ENCODE data around the gene CELF2. TPM values are rescaled to one million over a fixed set of nuclear protein-coding genes. Genes with fewer than 3 reads are reported as not detected.

CELF2 gene
- total RNA-seq, 1 donor from 2014 or later: 67.5 TPM

- no peak for DNase-seq (ENCODE audit: low spot score)
- intact Hi-C loops (cut with DNase I): no loop called here
Observed at GRCh38 chr10:11201911-11202310, 184.2 kb downstream of the CELF2 start.

DNA sequence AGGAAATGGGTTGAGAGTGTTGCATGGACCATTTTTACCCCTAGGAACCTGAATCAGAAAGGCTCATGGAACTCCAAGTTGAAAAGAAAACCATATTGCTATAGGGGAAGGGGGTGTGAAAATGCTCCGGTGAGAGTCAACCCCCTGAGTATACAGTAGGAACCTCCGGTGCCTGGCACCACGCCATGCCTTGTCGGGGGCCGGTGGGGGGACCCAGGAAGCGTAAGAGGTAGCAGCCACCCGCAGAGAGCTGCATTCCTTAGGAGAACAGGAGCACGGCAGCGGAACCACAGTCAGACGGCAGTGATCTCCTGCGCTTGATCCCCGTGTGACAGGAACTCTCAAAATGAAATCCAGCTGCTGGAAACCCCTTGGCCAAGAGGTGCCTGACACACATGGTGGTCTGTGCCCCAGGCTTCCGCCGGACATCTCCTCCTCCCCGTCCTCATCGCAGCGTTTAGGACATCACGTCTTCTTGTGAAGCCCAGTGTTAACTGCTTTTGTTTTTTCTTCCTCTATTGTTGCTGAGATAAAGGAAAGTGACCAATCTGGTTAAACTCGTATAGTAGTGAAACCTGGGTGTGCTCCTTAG, 186.8 kb downstream of the CELF2 start:
- no peak for DNase-seq (ENCODE audit: low spot score)

DNA sequence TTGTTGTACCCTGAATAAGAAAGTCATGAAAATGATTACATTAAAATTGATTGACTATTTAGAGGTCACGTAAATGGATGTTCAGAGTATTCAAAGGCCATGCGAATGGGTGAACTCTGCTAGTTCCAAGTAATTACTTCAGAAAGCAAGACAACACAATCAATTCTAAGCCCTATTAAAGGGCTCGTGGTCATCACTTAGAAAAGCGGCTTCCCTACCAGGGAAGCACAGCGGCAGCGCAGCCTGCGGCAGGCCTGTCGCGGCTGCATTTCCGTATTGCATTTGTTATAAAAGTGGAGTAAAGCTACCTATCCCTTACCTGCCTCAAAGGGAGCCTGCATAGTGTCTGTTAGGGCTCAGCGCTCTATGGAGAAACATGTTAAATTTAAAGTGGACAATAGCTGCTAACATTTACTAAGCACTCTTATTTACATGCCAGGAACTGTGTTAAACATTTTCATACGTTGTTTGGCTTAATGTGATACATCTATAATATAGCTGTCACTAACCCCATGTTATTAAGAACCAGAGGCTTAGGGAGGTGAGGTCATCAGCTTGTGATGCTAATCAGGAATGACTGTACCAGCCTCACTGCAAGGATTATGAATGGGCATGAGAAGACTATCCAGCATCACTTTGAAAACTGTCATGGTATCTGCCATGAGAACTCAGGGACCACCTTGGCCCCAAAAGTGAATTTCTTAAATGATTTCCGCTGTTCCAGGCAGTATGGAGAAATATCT, 187.5 kb downstream of the CELF2 start:
- intact Hi-C loops (cut with DNase I): no loop called here
- DNase-seq (ENCODE audit: low spot score): no peak

More for the DNA sequence above, 186.8 kb downstream of the CELF2 start:
- intact Hi-C loops (cut with DNase I): no loop called here

- DNase-seq (ENCODE audit: low spot score): no peak
- intact Hi-C loops (cut with DNase I): no loop called here
Observed at GRCh38 chr10:11206676-11207559, 189.2 kb downstream of the CELF2 start.

GRCh38 chr10:11207560-11207844, 189.8 kb downstream of the CELF2 start:
- DNase-seq (ENCODE audit: low spot score): no peak
- intact Hi-C loops (cut with DNase I): no loop called here

GRCh38 chr10:11208243-11208642, 190.6 kb downstream of the CELF2 start:
- intact Hi-C loops (cut with DNase I): no loop called here

DNA sequence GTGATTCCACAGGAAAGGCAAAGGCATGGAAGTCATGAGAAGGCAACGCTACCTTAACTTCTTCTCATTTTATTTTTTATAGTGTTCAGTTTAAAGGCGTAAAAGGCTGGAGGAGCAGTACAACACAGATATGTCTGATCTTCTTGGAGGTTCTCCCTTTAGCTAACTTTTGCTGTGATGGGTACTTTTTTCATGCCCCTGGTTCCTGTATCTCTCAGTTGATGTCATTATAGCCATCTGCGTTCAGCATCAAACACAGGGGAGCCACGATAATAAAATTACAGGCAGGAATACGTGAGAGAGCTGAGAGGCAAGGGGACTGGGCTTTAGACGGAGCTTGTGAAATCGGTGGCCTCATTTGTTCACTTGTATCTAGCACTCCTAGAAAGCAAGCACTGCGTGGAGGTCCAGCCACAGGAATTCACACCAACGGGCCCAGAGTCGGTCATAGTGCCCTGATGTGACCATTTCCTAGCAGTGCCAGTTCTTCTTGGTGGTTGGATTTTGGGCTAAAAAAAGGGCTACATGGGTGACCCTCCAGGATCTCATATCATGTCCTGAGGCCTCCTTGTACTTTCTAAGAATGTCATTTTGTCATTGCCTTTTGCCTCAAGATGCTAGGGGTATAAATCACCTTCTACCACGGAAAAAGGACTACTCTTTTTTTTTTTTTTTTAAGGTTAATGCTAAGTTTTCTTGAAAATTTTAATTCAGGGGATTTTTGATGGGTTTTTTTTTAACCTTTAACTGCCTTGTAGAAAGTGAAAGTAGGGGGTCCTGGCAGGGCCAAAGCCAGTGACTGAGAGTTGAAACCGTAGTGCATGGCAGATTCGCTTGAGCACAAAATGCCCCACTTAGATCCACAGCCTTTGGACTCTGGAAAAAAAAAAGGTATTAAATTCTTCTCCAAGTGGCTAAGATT, 191.5 kb downstream of the CELF2 start:
- DNase-seq (ENCODE audit: low spot score): no peak
- intact Hi-C loops (cut with DNase I): no loop called here

More at GRCh38 chr10:11208243-11208642, 190.6 kb downstream of the CELF2 start:
- no peak for DNase-seq (ENCODE audit: low spot score)

- intact Hi-C loops (cut with DNase I): no loop called here
- DNase-seq (ENCODE audit: low spot score): no peak
Observed at GRCh38 chr10:11209830-11210181, 192.1 kb downstream of the CELF2 start.

DNA sequence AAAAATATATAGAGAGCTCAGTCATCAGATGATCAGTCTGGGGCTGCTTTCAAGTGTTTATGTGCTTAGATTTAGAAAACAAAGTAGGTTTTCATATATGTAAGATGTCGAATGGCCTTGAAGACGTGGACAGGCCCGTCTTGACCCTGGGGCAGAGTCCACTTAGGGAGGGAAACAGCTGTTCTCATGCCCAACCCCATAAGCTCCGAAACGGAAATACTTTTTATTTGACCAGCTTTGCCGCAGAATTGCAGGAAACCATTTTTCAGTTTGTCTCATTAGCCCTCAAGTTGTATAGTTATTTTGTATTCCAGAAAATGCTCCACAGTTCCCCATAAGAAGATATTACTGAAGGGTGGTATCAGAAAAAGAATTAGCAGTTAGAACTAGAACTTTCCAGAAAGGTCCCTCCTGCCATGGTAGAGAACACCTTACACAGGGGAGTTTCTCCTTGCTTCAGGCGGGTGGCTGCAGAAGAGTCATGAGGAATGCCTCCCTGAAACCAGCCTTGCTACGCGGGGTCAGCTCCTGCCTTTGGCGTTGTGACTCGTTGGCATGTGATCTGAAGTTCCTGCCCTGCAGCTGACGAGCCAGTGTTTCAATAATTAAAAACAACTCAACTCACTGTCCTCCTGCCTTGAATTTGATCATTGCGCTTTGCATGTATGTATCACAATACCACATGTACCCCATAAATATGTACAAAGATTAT, 192.7 kb downstream of the CELF2 start:
- DNase-seq (ENCODE audit: low spot score): peak; percentile 77
- intact Hi-C loops (cut with DNase I): no loop called here

- intact Hi-C loops (cut with DNase I): no loop called here
- DNase-seq (ENCODE audit: low spot score): no peak
Observed at GRCh38 chr10:11212288-11213085, 194.8 kb downstream of the CELF2 start.

- DNase-seq (ENCODE audit: low spot score): no peak
- intact Hi-C loops (cut with DNase I): no loop called here
Observed at GRCh38 chr10:11213137-11213536, 195.5 kb downstream of the CELF2 start.

DNA sequence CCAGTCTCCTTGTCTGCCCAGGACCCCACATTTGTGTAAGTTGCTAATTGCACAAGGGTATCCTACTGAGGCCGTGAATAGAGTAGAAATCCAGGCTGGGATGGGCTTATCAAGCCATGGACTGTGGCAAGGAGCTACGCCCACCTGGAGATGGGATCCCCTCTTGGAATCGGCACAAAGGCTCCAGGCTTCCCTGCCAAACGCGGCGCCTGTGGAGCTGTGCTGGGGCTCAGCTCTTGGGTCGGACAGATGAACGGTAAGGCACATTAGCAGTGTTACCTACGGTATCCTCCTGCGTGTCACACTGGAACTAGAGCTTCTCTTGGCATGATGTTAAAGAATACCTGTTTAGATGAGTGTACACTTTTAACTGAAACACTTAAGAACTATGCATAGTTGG, 196.7 kb downstream of the CELF2 start:
- intact Hi-C loops (cut with DNase I): no loop called here
- DNase-seq (ENCODE audit: low spot score): no peak

- intact Hi-C loops (cut with DNase I): no loop called here
- DNase-seq (ENCODE audit: low spot score): no peak
Observed at GRCh38 chr10:11215471-11215870, 197.8 kb downstream of the CELF2 start.

DNA sequence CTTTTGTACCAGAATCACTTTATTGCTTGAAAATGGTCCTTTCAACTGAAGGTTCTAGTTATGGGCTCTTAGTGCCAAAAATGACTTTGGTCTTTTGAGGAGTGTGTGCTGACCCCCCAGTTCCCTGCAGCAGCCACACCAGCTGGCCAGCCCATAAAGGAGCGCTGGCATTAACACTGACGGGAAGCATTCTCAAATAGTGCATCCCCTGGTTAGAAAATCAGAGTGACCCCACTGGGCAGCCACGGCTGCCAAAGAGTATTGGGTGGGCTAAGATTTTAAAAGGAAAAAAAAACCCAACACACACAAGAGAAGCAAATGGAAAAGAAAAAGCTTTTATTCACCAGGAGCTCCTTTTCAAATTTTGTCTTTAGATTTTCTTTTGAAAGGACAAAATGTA, 199.8 kb downstream of the CELF2 start:
- DNase-seq (ENCODE audit: low spot score): no peak
- intact Hi-C loops (cut with DNase I): no loop called here

GRCh38 chr10:11218395-11218794, 200.7 kb downstream of the CELF2 start:
- no peak for DNase-seq (ENCODE audit: low spot score)
- intact Hi-C loops (cut with DNase I): no loop called here

DNA sequence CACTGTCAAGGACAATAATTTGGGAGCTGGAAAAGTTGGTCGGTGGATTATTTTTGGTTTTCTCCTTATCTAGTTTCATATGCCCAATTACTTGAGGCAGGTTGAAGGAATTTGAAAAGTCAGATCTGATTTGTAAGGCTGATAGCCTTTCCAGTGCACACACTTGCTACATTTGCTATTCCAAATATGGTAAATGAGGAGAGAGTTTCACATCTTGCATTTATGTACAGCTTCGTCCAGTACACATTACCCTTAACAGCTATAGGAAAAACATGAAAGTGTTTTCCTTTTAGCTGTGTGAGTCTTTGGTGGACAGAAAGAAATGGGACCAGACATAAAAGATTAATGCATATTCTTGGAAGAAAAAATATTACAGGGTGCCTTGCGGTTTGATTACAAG, 201.8 kb downstream of the CELF2 start:
- intact Hi-C loops (cut with DNase I): no loop called here
- no peak for DNase-seq (ENCODE audit: low spot score)

DNA sequence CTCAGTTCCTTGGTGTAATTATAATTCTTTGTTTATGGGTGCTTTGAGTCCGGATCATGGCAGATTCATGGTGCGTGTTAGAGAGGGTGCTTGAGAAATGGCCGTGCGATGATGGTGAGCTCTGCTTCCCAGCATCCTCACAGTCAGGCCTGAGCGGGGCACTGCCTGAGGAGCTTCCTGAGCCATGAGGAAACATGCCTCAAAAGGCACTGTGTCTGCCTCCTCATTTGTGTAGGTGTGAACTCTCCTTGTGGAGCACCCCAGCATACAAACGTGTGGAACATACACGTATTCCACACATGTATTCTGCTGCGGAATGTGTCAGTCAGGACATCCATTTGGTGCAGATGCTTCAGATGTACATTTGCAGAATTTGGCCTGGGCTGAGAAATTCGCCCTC, 205.4 kb downstream of the CELF2 start:
- intact Hi-C loops (cut with DNase I): no loop called here
- DNase-seq (ENCODE audit: low spot score): no peak

DNA sequence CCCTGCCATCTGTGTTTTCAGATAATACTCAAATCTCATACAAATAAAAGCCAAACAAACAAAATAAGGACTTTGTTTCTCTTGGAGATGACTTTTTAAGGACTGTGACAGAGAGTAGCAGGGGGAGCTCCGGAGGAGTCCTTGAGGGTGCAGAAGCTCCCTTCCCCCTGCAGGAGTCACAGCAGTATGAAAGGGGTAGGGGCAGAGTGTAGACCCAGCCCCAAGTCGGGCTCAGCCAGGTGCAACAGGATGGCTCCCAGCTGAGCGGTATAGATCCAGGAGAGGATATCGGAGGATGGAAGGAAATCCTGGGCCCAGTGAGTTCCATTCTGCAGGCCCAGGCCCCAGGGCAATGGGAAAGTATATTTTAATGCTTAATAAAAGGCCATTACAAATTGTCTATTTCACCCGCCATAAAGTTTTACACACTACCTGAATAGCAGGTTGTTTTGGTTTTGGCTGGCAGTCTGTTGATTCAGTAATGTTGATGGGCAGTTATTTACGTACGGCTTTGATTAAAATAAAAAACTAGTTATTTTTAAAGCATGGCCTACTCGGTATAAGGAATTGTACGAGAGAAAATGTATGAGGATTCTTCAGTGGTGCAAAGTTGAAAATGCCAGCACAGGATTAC, 206.0 kb downstream of the CELF2 start:
- intact Hi-C loops (cut with DNase I): no loop called here
- no peak for DNase-seq (ENCODE audit: low spot score)

All from cardiac septum (tissue), 1 donor.